K562 (cell line): ENCODE measurements around the gene ZSWIM7. TPM values are rescaled to one million over a fixed set of nuclear protein-coding genes. Genes with fewer than 3 reads are reported as not detected.
A peak's percentile ranks its signal among the peaks of the same experiment; 100 is the strongest.

Experiments used
- ATAC-seq: fragments of 200-7000 bp; cut with Tn5 transposase; 3 replicates; pipeline ENCODE4 v1.9.1; 2020; ENCODE audit warnings: moderate library complexity
- BruUV-seq: library from RNA; stranded (reverse); fragments of 400-500 nt; replicated peaks from 2 replicates; lab custom pipeline; 2021; lab: Mats Ljungman, UMichigan
- CTCF ChIA-PET: fragments of 300-600 bp; formaldehyde crosslinking; extraction: SDS; loops from one replicate; lab custom pipeline; 2021; ENCODE audit warnings: low intra/inter-chr PET ratio; lab: Yijun Ruan, JAX
- POLR2A ChIA-PET: fragments of 300-600, 350-650 bp; sonication (Branson Sonifier 250); formaldehyde crosslinking; extraction: SDS; loops from one replicate; lab custom pipeline; 2021; ENCODE audit warnings: antibody characterized with exemption, inconsistent platforms; lab: Yijun Ruan, JAX
- DNase-seq, 4 experiments: peaks; one replicate each; pipeline versions ENCODE4 v3.0.0 to v3.0.0-alpha.2; 2011 to 2018; ENCODE audit warnings: low spot score in 3 of 4, mixed read lengths in 3 of 4; ENCODE audit errors: extremely low read depth in 1 of 4
- FAIRE-seq: peaks from 2 replicates; lab custom pipeline; 2011; peaks lifted over from hg19 to GRCh38; lab: Jason Lieb, UNC
- H2AFZ ChIP-seq: 2 replicates; pipeline ENCODE4 v1.6.0; 2011; ENCODE audit warnings: low read depth, low read length, control low read depth, inconsistent platforms
- H3K27ac ChIP-seq: fragments of 200-600 bp; 3 replicates; pipeline ENCODE4 v1.8.0; 2011; ENCODE audit warnings: low read depth, mild to moderate bottlenecking, control low read depth, inconsistent platforms, low read length, moderate library complexity, mixed read lengths; ENCODE audit errors: extremely low read depth
- H3K27me3 ChIP-seq, 2 experiments: fragments of 300-600 bp in 1 of 2; 2 replicates in 1 of 2; 3 replicates in 1 of 2; pipeline versions ENCODE4 v1.6.0 to v1.8.0; 2011; ENCODE audit warnings: inconsistent platforms in 2 of 2, low read length in 2 of 2, mild to moderate bottlenecking in 1 of 2, mixed read lengths in 1 of 2, moderate library complexity in 1 of 2; ENCODE audit not compliant: control insufficient read depth in 2 of 2, insufficient read depth in 2 of 2
- H3K36me3 ChIP-seq: fragments of 300-600 bp; 3 replicates; pipeline ENCODE4 v1.8.0; 2011; ENCODE audit warnings: mild to moderate bottlenecking, low read length, inconsistent platforms; ENCODE audit not compliant: control insufficient read depth, insufficient read depth
- H3K4me1 ChIP-seq, 2 experiments: fragments of 200-600 bp in 1 of 2; replicated peaks in 1 of 2; 2 replicates in 1 of 2; 3 replicates in 1 of 2; pipeline versions ENCODE4 v1.5.1 to v1.8.0; 2011; ENCODE audit warnings: inconsistent platforms in 2 of 2, low read length in 2 of 2, mild to moderate bottlenecking in 1 of 2, mixed read lengths in 1 of 2, moderate library complexity in 1 of 2; ENCODE audit not compliant: control insufficient read depth in 2 of 2, insufficient read depth in 2 of 2
- H3K4me2 ChIP-seq: 2 replicates; pipeline ENCODE4 v1.6.1; 2011; ENCODE audit warnings: low read length, control low read depth, inconsistent platforms, mixed read lengths; ENCODE audit not compliant: insufficient read depth
- H3K4me3 ChIP-seq: fragments of 200-600 bp; sonication (generic), shearing (Covaris generic); 2 replicates; pipeline ENCODE4 v1.5.1; 2016; ENCODE audit warnings: control low read depth, inconsistent platforms
- H3K79me2 ChIP-seq: fragments of 200-600 bp; 3 replicates; pipeline ENCODE4 v1.8.0; 2011; ENCODE audit warnings: low read length, inconsistent platforms; ENCODE audit not compliant: control insufficient read depth, insufficient read depth
- H3K9ac ChIP-seq, 2 experiments: 2 replicates each; pipeline versions ENCODE4 v1.6.0 to v1.6.1; 2011; ENCODE audit warnings: low read depth in 2 of 2, low read length in 2 of 2, control low read depth in 1 of 2, inconsistent platforms in 1 of 2, mild to moderate bottlenecking in 1 of 2, mixed read lengths in 1 of 2; ENCODE audit not compliant: insufficient read depth in 1 of 2
- H3K9me1 ChIP-seq: one replicate; pipeline ENCODE4 v1.6.0; 2011; ENCODE audit warnings: inconsistent platforms, mild to moderate bottlenecking, low read length, moderate library complexity; ENCODE audit not compliant: control insufficient read depth, insufficient read depth
- H3K9me3 ChIP-seq: replicated peaks from 2 replicates; pipeline ENCODE4 v1.5.1; 2011; ENCODE audit warnings: low read depth, low read length, inconsistent platforms; ENCODE audit not compliant: control insufficient read depth, insufficient read depth
- H4K20me1 ChIP-seq: replicated peaks from 2 replicates; pipeline ENCODE4 v1.6.1; 2011; ENCODE audit warnings: low read length, inconsistent platforms, mixed read lengths; ENCODE audit not compliant: control insufficient read depth, insufficient read depth
- BACH1 ChIP-seq: fragments of 200-800 bp; sonication (Bioruptor generic); IDR thresholded peaks from 2 replicates; pipeline ENCODE4 v1.6.1; 2016; ENCODE audit warnings: missing genetic modification characterization, missing compliant biosample characterization
- FOXP4 ChIP-seq: sonication (generic); formaldehyde crosslinking; IDR thresholded peaks from 2 replicates; pipeline ENCODE4 v1.8.0; 2022; ENCODE audit warnings: mild to moderate bottlenecking, missing genetic modification reagents, borderline replicate concordance
- HDGF ChIP-seq: fragments of 450-650 bp; IDR thresholded peaks from 2 replicates; pipeline ENCODE4 v1.6.1; 2016
- HMG20B ChIP-seq: fragments of 250-450 bp; sonication (Bioruptor Pico); IDR thresholded peaks from 2 replicates; pipeline ENCODE4 v1.5.0; 2021; ENCODE audit warnings: mild to moderate bottlenecking
- MEIS2 ChIP-seq: fragments of 450-650 bp; IDR thresholded peaks from 2 replicates; pipeline ENCODE4 v1.6.1; 2014; ENCODE audit warnings: mild to moderate bottlenecking; ENCODE audit not compliant: partially characterized antibody
- NEUROD1 ChIP-seq: fragments of 150-350 bp; IDR thresholded peaks from 2 replicates; pipeline ENCODE4 v1.6.1; 2014; ENCODE audit warnings: borderline replicate concordance, low read length, low read depth; ENCODE audit not compliant: partially characterized antibody
- NR2C1 ChIP-seq, 2 experiments: fragments of 450-650 bp; IDR thresholded peaks; 2 replicates each; pipeline ENCODE4 v1.6.1; 2017; ENCODE audit warnings: mild to moderate bottlenecking in 2 of 2, antibody characterized with exemption in 1 of 2, inconsistent platforms in 1 of 2, missing compliant biosample characterization in 1 of 2, missing genetic modification characterization in 1 of 2
- PHB2 ChIP-seq: fragments of 450-650 bp; IDR thresholded peaks from 2 replicates; pipeline ENCODE4 v1.6.1; 2017; ENCODE audit warnings: low read depth
- RBM39 ChIP-seq: fragments of 200-400 bp; formaldehyde crosslinking; optimal IDR thresholded peaks from 2 replicates; pipeline ENCODE3; 2018; ENCODE audit warnings: low read depth, low read length
- SIRT6 ChIP-seq: IDR thresholded peaks from one replicate; pipeline ENCODE4 v1.6.1; 2012; ENCODE audit warnings: low read depth, mild to moderate bottlenecking, control low read depth, inconsistent platforms, low read length, moderate library complexity
- SPI1 ChIP-seq: IDR thresholded peaks from 2 replicates; pipeline ENCODE4 v1.6.1; 2011; ENCODE audit warnings: low read depth, low read length, control low read depth, borderline replicate concordance
- TEAD1 ChIP-seq, 2 experiments: fragments of 450-650 bp in 1 of 2; sonication (generic) in 1 of 2; formaldehyde crosslinking; IDR thresholded peaks; 2 replicates each; pipeline versions ENCODE4 v1.4.0 to v1.8.0; 2020 to 2022; ENCODE audit warnings: mild to moderate bottlenecking in 2 of 2, missing genetic modification reagents in 1 of 2
- YY1 ChIP-seq, 3 experiments: IDR thresholded peaks; 2 replicates each; pipeline ENCODE4 v1.6.1; 2011; ENCODE audit warnings: low read length in 2 of 3, mild to moderate bottlenecking in 2 of 3, moderate library complexity in 2 of 3, borderline replicate concordance in 1 of 3, control low read depth in 1 of 3, low read depth in 1 of 3; ENCODE audit not compliant: insufficient read depth in 3 of 3, insufficient replicate concordance in 2 of 3, control insufficient read depth in 1 of 3, insufficient read length in 1 of 3; ENCODE audit errors: extremely low read depth in 1 of 3
- ZNF165 ChIP-seq: fragments of 250-450 bp; sonication (Bioruptor Pico); IDR thresholded peaks from 2 replicates; pipeline ENCODE4 v1.4.0; 2020; ENCODE audit warnings: borderline replicate concordance
- ZNF347 ChIP-seq: fragments of 450-650 bp; formaldehyde crosslinking; IDR thresholded peaks from 2 replicates; pipeline ENCODE4 v1.4.0; 2020; ENCODE audit warnings: low read depth, mild to moderate bottlenecking, moderate library complexity
- ZNF561 ChIP-seq: fragments of 450-650 bp; formaldehyde crosslinking; conservative IDR thresholded peaks from 2 replicates; pipeline ENCODE4 v1.4.0; 2020; ENCODE audit warnings: mild to moderate bottlenecking, moderate library complexity
- ZNF77 ChIP-seq: fragments of 250-450 bp; sonication (Bioruptor Pico); IDR thresholded peaks from 2 replicates; pipeline ENCODE4 v1.5.0; 2020
- WGBS: fragments of 100-300 bp; shearing (Covaris generic); methylation state at CpG from one replicate; pipeline ENCODE4 v1.1.6; 2016; ENCODE audit warnings: low coverage, mixed read lengths; ENCODE audit not compliant: insufficient coverage; ENCODE audit errors: missing lambda C conversion rate; 5-methylcytosine and 5-hydroxymethylcytosine counted together
- in situ Hi-C: fragments of 300-500 bp; cut with MboI; formaldehyde crosslinking; loops from 4 replicates; pipeline ENCODE4 v1.15.0; 2018; ENCODE audit warnings: inconsistent platforms, mixed read lengths
- intact Hi-C: fragments of 100-400 bp; cut with micrococcal nuclease; formaldehyde crosslinking; loops from 2 replicates; pipeline ENCODE4 v1.14.2; 2022
- polyA plus RNA-seq, 8 experiments: library from polyadenylated mRNA; depleted of rRNA in 4 of 8; stranded (reverse) in 5 of 8; unstranded in 3 of 8; fragments of >200 nt; fragmentation: Nextera tagmentation in 2 of 8; fragmentation: Illumina TruSeq in 1 of 8; extraction: Ambion mirVana in 2 of 8; extraction: Trizol in 1 of 8; gene quantifications; 2 replicates each; pipeline versions ENCODE4 v1.2.1 to v1.2.3, GENCODE V29; 2011 to 2014; ENCODE audit warnings: inconsistent platforms in 1 of 8, missing spikeins in 1 of 8
- total RNA-seq, 7 experiments: library from RNA; depleted of rRNA in 6 of 7; stranded (reverse); fragments of >200 nt in 6 of 7; fragmentation: Illumina TruSeq in 2 of 7; extraction: Trizol in 2 of 7; gene quantifications; 2 replicates each; pipeline versions ENCODE4 v1.2.1 to v1.2.3, GENCODE V29; 2011 to 2021; ENCODE audit warnings: low replicate concordance in 1 of 7
- TF ChIP-seq, protein P1 (sequence below): fragments of 450-650 bp; IDR thresholded peaks from 2 replicates; pipeline ENCODE4 v1.6.1; 2016
- TF ChIP-seq, protein P2 (sequence below), 2 experiments: fragments of 250-450 bp in 1 of 2; fragments of 450-650 bp in 1 of 2; sonication (Bioruptor Pico) in 1 of 2; IDR thresholded peaks; 2 replicates each; pipeline versions ENCODE4 v1.6.1 to v1.8.0; 2016 to 2021; ENCODE audit warnings: mild to moderate bottlenecking in 2 of 2, moderate library complexity in 2 of 2, missing compliant biosample characterization in 1 of 2, missing genetic modification characterization in 1 of 2

Gene ZSWIM7
- total and polyA plus RNA-seq, 9 of the 15 experiments (the other 6 are each of a cell fraction or from before 2014, with no cell fraction given), result 5.9 to 18.7 (median 9.5) TPM

- peaks cover 44% of the 10 kb centered on the region for H3K79me2 ChIP-seq
- ChIA-PET CTCF (no interaction called here), POLR2A (interaction anchor here (0.9 to 1.3 kb wide), 2 partner anchors 8 to 14 kb away, joined by 3 to 4 read pairs; no protein-coding TSS in a partner anchor)
Observed at GRCh38 chr17:15971882-15972281, 27.6 kb downstream of the ZSWIM7 start.

More at GRCh38 chr17:15971882-15972281, 27.6 kb downstream of the ZSWIM7 start:
- peaks cover 24% of the 10 kb centered on the region; the same call in 2 of the 3 replicates for H3K36me3 ChIP-seq
- no peaks in the 10 kb centered on the region for H3K27me3 ChIP-seq
- H4K20me1 ChIP-seq, result no peaks in the 10 kb centered on the region
- in situ Hi-C loops (loop anchor here (25.0 kb wide), 1 partner anchor 710 kb away; the partner anchor contains the start of gene PMP22), intact Hi-C loops (no loop called here)
- H3K9ac ChIP-seq, result no peak overlapping the region; a peak in 1 of 4 replicates
- peak; percentile 61 for FAIRE-seq
- no peaks in the 10 kb centered on the region for H3K9me1 ChIP-seq
- H3K4me1 ChIP-seq, result peaks cover 19 to 35% of the 10 kb centered on the region in 2 experiments
- WGBS, result 49% methylated on average over 5 of the region's 5 CpGs
- H3K4me3 ChIP-seq, result no peak overlapping the region
- BruUV-seq, result no TSS peak
- no peak overlapping the region for H2AFZ ChIP-seq
- peak overlapping the region; percentile 30; the same call in 1 of the 3 replicates for H3K27ac ChIP-seq
- no peaks in the 10 kb centered on the region for H3K9me3 ChIP-seq
- ATAC-seq, result peak; percentile 70
- H3K4me2 ChIP-seq, result peak overlapping the region; percentile 43; the same call in 1 of the 2 replicates
- TF ChIP-seq HDGF (no peak), MEIS2 (peak; percentile 83), BACH1 (tag) (no peak), ZNF347 (no peak), NEUROD1 (no peak), ZNF77 (CRISPR knock-in tag) (no peak), FOXP4 (no peak), SIRT6 (no peak), PHB2 (no peak), RBM39 (no peak), ZNF165 (no peak), SPI1 (peak; percentile 35; the same call in 1 of the 2 replicates), YY1 (IDR thresholded peaks at IDR 0.05; ENCODE audit: borderline replicate concordance in 1 of 3, control insufficient read depth in 1 of 3, extremely low read depth in 1 of 3, insufficient read depth in 3 of 3, insufficient read length in 1 of 3, insufficient replicate concordance in 2 of 3, low read depth in 1 of 3, low read length in 2 of 3) (peak in 1 of 3 experiments; percentile 5), HMG20B (CRISPR knock-in tag) (no peak), ZNF561 (no peak), NR2C1 (IDR thresholded peaks at IDR 0.05) (no peak), NR2C1 (tag; IDR thresholded peaks at IDR 0.05) (no peak), TEAD1 (CRISPR knock-in tag; IDR thresholded peaks at IDR 0.05) (0 out of 4 replicates have a peak, but pooled peaks of 1 of the 2 experiments have one; percentile 59)
- TF ChIP-seq, protein P1, sequence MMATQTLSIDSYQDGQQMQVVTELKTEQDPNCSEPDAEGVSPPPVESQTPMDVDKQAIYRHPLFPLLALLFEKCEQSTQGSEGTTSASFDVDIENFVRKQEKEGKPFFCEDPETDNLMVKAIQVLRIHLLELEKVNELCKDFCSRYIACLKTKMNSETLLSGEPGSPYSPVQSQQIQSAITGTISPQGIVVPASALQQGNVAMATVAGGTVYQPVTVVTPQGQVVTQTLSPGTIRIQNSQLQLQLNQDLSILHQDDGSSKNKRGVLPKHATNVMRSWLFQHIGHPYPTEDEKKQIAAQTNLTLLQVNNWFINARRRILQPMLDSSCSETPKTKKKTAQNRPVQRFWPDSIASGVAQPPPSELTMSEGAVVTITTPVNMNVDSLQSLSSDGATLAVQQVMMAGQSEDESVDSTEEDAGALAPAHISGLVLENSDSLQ, result peak; percentile 33; the same call in 1 of the 2 replicates
- TF ChIP-seq, protein P2, sequence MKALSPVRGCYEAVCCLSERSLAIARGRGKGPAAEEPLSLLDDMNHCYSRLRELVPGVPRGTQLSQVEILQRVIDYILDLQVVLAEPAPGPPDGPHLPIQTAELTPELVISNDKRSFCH (CRISPR knock-in tag; IDR thresholded peaks at IDR 0.05), result no peak
- TF ChIP-seq, protein P2 (tag; IDR thresholded peaks at IDR 0.05), result peak; percentile 46; the same call in 1 of the 2 replicates
- DNase-seq, result peak in 2 of 4 experiments; percentile 23 to 41
